H1 (cell line): Measurements from ENCODE around the gene CELF3. TPM values are rescaled to one million over a fixed set of nuclear protein-coding genes. Genes with fewer than 3 reads are reported as not detected.

ENCODE experiments used
- CTCF ChIA-PET: fragments of 300-600 bp; sonication (Branson Sonifier 250); formaldehyde crosslinking; loops from one replicate; lab custom pipeline; 2021; ENCODE audit not compliant: partially characterized antibody; lab: Charles Lee
- POLR2A ChIA-PET: fragments of 300-600 bp; sonication (Branson Sonifier 250); formaldehyde crosslinking; loops from one replicate; lab custom pipeline; 2021; ENCODE audit warnings: inconsistent platforms; ENCODE audit not compliant: partially characterized antibody; lab: Charles Lee
- DNase-seq, 2 experiments: peaks; one replicate each; pipeline versions ENCODE4 v3.0.0 to v3.0.0-alpha.2; 2010 to 2022; ENCODE audit warnings: low spot score in 2 of 2, low read depth in 1 of 2, mixed read lengths in 1 of 2
- FAIRE-seq: peaks from 2 replicates; lab custom pipeline; 2011; peaks lifted over from hg19 to GRCh38; lab: Jason Lieb, UNC
- H2AFZ ChIP-seq: 2 replicates; pipeline ENCODE4 v1.8.1; 2012; ENCODE audit warnings: low read length, inconsistent platforms
- H2AK5ac ChIP-seq: 2 replicates; pipeline ENCODE4 v1.6.1; 2013; ENCODE audit warnings: low read depth, low read length
- H2BK120ac ChIP-seq: replicated peaks from 2 replicates; pipeline ENCODE3; 2013; ENCODE audit warnings: low read depth, low read length, inconsistent platforms
- H2BK12ac ChIP-seq: 2 replicates; pipeline ENCODE4 v1.6.1; 2013; ENCODE audit warnings: low read depth, low read length
- H2BK15ac ChIP-seq: 2 replicates; pipeline ENCODE4 v1.6.1; 2013; ENCODE audit warnings: low read length
- H2BK20ac ChIP-seq: 2 replicates; pipeline ENCODE4 v1.6.1; 2013; ENCODE audit warnings: low read length
- H2BK5ac ChIP-seq: 2 replicates; pipeline ENCODE4 v1.6.1; 2013; ENCODE audit warnings: low read depth, low read length
- H3K14ac ChIP-seq: 2 replicates; pipeline ENCODE4 v1.6.1; 2013; ENCODE audit warnings: inconsistent platforms; ENCODE audit not compliant: insufficient read length
- H3K18ac ChIP-seq: 2 replicates; pipeline ENCODE4 v1.6.1; 2013; ENCODE audit warnings: low read length; ENCODE audit errors: extremely low read depth
- H3K23ac ChIP-seq: 2 replicates; pipeline ENCODE4 v1.6.1; 2013; ENCODE audit warnings: inconsistent platforms; ENCODE audit not compliant: insufficient read length
- H3K23me2 ChIP-seq: 2 replicates; pipeline ENCODE4 v1.6.1; 2013; ENCODE audit warnings: low read depth, low read length
- H3K27ac ChIP-seq: 2 replicates; pipeline ENCODE4 v1.6.1; 2011; ENCODE audit warnings: low read depth, low read length, inconsistent platforms
- H3K27me3 ChIP-seq, 4 experiments: replicated peaks in 1 of 4; 1 replicate in 1 of 4; 2 replicates in 3 of 4; pipeline versions ENCODE4 v1.6.1 to v1.8.1; 2011 to 2013; ENCODE audit warnings: low read length in 3 of 4, mild to moderate bottlenecking in 3 of 4, inconsistent platforms in 2 of 4, mixed read lengths in 2 of 4, moderate library complexity in 1 of 4; ENCODE audit not compliant: control insufficient read depth in 3 of 4, insufficient read depth in 3 of 4; ENCODE audit errors: extremely low read depth in 1 of 4
- H3K36me3 ChIP-seq, 4 experiments: 2 replicates each; pipeline versions ENCODE4 v1.6.1 to v1.8.1; 2011 to 2013; ENCODE audit warnings: mild to moderate bottlenecking in 4 of 4, low read length in 3 of 4, moderate library complexity in 2 of 4, control low read depth in 1 of 4, inconsistent platforms in 1 of 4; ENCODE audit not compliant: insufficient read depth in 4 of 4, control insufficient read depth in 2 of 4
- H3K4ac ChIP-seq: replicated peaks from 2 replicates; pipeline ENCODE3; 2013; ENCODE audit warnings: low read length, low read depth, mixed read lengths, inconsistent platforms; ENCODE audit not compliant: insufficient read length
- H3K4me1 ChIP-seq, 4 experiments: replicated peaks in 1 of 4; 1 replicate in 1 of 4; 2 replicates in 3 of 4; pipeline versions ENCODE4 v1.6.1 to v1.8.1; 2011 to 2013; ENCODE audit warnings: low read length in 3 of 4, inconsistent platforms in 2 of 4, mixed read lengths in 1 of 4; ENCODE audit not compliant: insufficient read depth in 4 of 4, control insufficient read depth in 3 of 4
- H3K4me2 ChIP-seq, 2 experiments: 2 replicates each; pipeline versions ENCODE4 v1.6.1 to v1.8.1; 2011 to 2013; ENCODE audit warnings: low read depth in 2 of 2, low read length in 2 of 2, control low read depth in 1 of 2, inconsistent platforms in 1 of 2, mild to moderate bottlenecking in 1 of 2; ENCODE audit not compliant: insufficient read depth in 1 of 2
- H3K4me3 ChIP-seq, 4 experiments: fragments of 200-600, 300-600 bp in 1 of 4; sonication (generic), shearing (Covaris generic), sonication (Bioruptor Twin) in 1 of 4; 2 replicates each; pipeline versions ENCODE4 v1.5.1 to v1.8.1; 2011 to 2016; ENCODE audit warnings: low read length in 4 of 4, low read depth in 3 of 4, control low read depth in 2 of 4, inconsistent platforms in 2 of 4, mild to moderate bottlenecking in 2 of 4, mixed read lengths in 1 of 4, moderate library complexity in 1 of 4; ENCODE audit not compliant: insufficient read depth in 2 of 4; ENCODE audit errors: extremely low read depth in 1 of 4
- H3K56ac ChIP-seq: replicated peaks from 2 replicates; pipeline ENCODE3; 2013; ENCODE audit warnings: low read depth, mild to moderate bottlenecking, mixed read lengths, low read length, inconsistent platforms; ENCODE audit not compliant: insufficient read length
- H3K79me1 ChIP-seq: 2 replicates; pipeline ENCODE4 v1.6.1; 2013; ENCODE audit warnings: low read depth, low read length, control low read depth
- H3K79me2 ChIP-seq, 2 experiments: 2 replicates each; pipeline versions ENCODE4 v1.6.1 to v1.8.1; 2012 to 2013; ENCODE audit warnings: low read length in 2 of 2, mild to moderate bottlenecking in 2 of 2, inconsistent platforms in 1 of 2; ENCODE audit not compliant: insufficient read depth in 2 of 2, control insufficient read depth in 1 of 2
- H3K9ac ChIP-seq, 4 experiments: replicated peaks in 1 of 4; 1 replicate in 1 of 4; 2 replicates in 3 of 4; pipeline versions ENCODE4 v1.6.1 to v1.8.1; 2011 to 2013; ENCODE audit warnings: low read depth in 3 of 4, low read length in 3 of 4, control low read depth in 2 of 4, mild to moderate bottlenecking in 2 of 4, moderate library complexity in 2 of 4, inconsistent platforms in 1 of 4; ENCODE audit errors: extremely low read depth in 1 of 4
- H3K9me3 ChIP-seq, 2 experiments: 2 replicates each; pipeline versions ENCODE4 v1.6.1 to v1.8.1; 2012 to 2013; ENCODE audit warnings: mild to moderate bottlenecking in 2 of 2, moderate library complexity in 2 of 2, control low read depth in 1 of 2, inconsistent platforms in 1 of 2, low read depth in 1 of 2, low read length in 1 of 2, mixed read lengths in 1 of 2; ENCODE audit not compliant: insufficient read depth in 2 of 2
- H4K20me1 ChIP-seq, 2 experiments: replicated peaks in 1 of 2; 2 replicates each; pipeline versions ENCODE3 to v1.8.1; 2011 to 2013; ENCODE audit warnings: inconsistent platforms in 2 of 2, low read length in 2 of 2, mild to moderate bottlenecking in 1 of 2; ENCODE audit not compliant: insufficient read depth in 2 of 2, control insufficient read depth in 1 of 2
- H4K5ac ChIP-seq: 2 replicates; pipeline ENCODE4 v1.6.1; 2013; ENCODE audit warnings: low read length, low read depth, mixed read lengths, inconsistent platforms; ENCODE audit not compliant: insufficient read length
- H4K8ac ChIP-seq: 2 replicates; pipeline ENCODE4 v1.8.0; 2013; ENCODE audit warnings: mild to moderate bottlenecking, moderate library complexity, low read length, inconsistent platforms; ENCODE audit not compliant: insufficient read depth; ENCODE audit errors: extremely low read depth
- H4K91ac ChIP-seq: replicated peaks from 2 replicates; pipeline ENCODE3; 2013; ENCODE audit warnings: low read length, mixed read lengths, inconsistent platforms; ENCODE audit not compliant: insufficient read length
- ASH2L ChIP-seq: fragments of 200-600, 300-600 bp; sonication (generic); IDR thresholded peaks from one replicate; pipeline ENCODE4 v1.7.1; 2017; ENCODE audit warnings: low read length
- ATF2 ChIP-seq: IDR thresholded peaks from 2 replicates; pipeline ENCODE4 v1.6.1; 2012; ENCODE audit warnings: low read length, inconsistent platforms
- PHF8 ChIP-seq: fragments of 200-600 bp; sonication (generic); conservative IDR thresholded peaks from 2 replicates; pipeline ENCODE4 v1.7.1; 2012; ENCODE audit warnings: low read depth, mild to moderate bottlenecking, inconsistent platforms, low read length, moderate library complexity
- RNF2 ChIP-seq: fragments of 200-900, 300-1000 bp; sonication (generic); IDR thresholded peaks from 2 replicates; pipeline ENCODE4 v1.7.1; 2016; ENCODE audit warnings: borderline replicate concordance, low read depth, mild to moderate bottlenecking, antibody characterized with exemption, low read length; ENCODE audit not compliant: poor library complexity, severe bottlenecking; ENCODE audit errors: missing control alignments
- SP2 ChIP-seq: IDR thresholded peaks from 2 replicates; pipeline ENCODE4 v1.6.1; 2012; ENCODE audit warnings: mild to moderate bottlenecking, low read length, inconsistent platforms
- TEAD4 ChIP-seq: IDR thresholded peaks from 2 replicates; pipeline ENCODE4 v1.6.1; 2012; ENCODE audit warnings: low read depth, low read length, inconsistent platforms, mixed read lengths
- USF2 ChIP-seq: IDR thresholded peaks from 2 replicates; pipeline ENCODE4 v1.6.1; 2011; ENCODE audit warnings: low read length, improper control_type of control experiment
- YY1 ChIP-seq: IDR thresholded peaks from 2 replicates; pipeline ENCODE4 v1.6.1; 2011; ENCODE audit warnings: low read depth, mild to moderate bottlenecking, low read length
- ZNF274 ChIP-seq: IDR thresholded peaks from 2 replicates; pipeline ENCODE4 v1.7.0; 2012; ENCODE audit warnings: low read length, borderline replicate concordance; ENCODE audit errors: extremely low read depth
- WGBS, 2 experiments: shearing (Covaris generic) in 1 of 2; methylation state at CpG; one replicate each; pipeline versions ENCODE4 v1.1.6 to v1.1.7; 2013 to 2015; ENCODE audit warnings: low lambda C conversion rate in 2 of 2, mixed read lengths in 2 of 2, inconsistent platforms in 1 of 2, low coverage in 1 of 2, missing lambda C conversion rate in 1 of 2; ENCODE audit not compliant: insufficient replicate concordance in 2 of 2, insufficient coverage in 1 of 2, insufficient read length in 1 of 2; ENCODE audit errors: extremely low coverage in 1 of 2, missing lambda C conversion rate in 1 of 2; 5-methylcytosine and 5-hydroxymethylcytosine counted together
- polyA plus RNA-seq, 7 experiments: library from polyadenylated mRNA; depleted of rRNA in 3 of 7; stranded (reverse) in 5 of 7; unstranded in 2 of 7; fragments of >200 nt in 5 of 7; fragments of 200-250 nt in 2 of 7; gene quantifications; 1 replicate in 5 of 7; 2 replicates in 1 of 7; 4 replicates in 1 of 7; pipeline versions ENCODE4 v1.2.1 to v1.2.3, GENCODE V29; 2011 to 2013; ENCODE audit warnings: missing spikeins in 2 of 7, mixed read lengths in 2 of 7
- total RNA-seq: library from RNA; stranded (reverse); fragmentation: NEBNext Ultra II Directional; extraction: Animal tissue kit (Norgen Biotek cat#: 25700); gene quantifications from 2 replicates; pipeline ENCODE4 v1.2.1, GENCODE V29; 2021

Gene CELF3
- total and polyA plus RNA-seq, 2 of the 8 experiments (the other 6 are each of a cell fraction or from before 2014, with no cell fraction given) = 0.34 to 1.2 TPM

GRCh38 chr1:151681923-151682322 is 34.7 kb downstream of the CELF3 start:
- no peak overlapping the region for H3K27ac ChIP-seq
- H2BK5ac ChIP-seq = no peak overlapping the region
- no peak overlapping the region for H3K4ac ChIP-seq
- H3K14ac ChIP-seq = no peak overlapping the region
- H2BK20ac ChIP-seq = no peak overlapping the region
- no peak overlapping the region for H4K5ac ChIP-seq
- no peak overlapping the region for H2BK120ac ChIP-seq
- no peak overlapping the region for H3K18ac ChIP-seq
- no peak overlapping the region for H2AFZ ChIP-seq
- H4K91ac ChIP-seq = no peak overlapping the region
- no peaks in the 10 kb centered on the region for H3K27me3 ChIP-seq
- WGBS, 2 experiments = 92% methylated on average over 2 of the region's 2 CpGs; no CpG with 5 or more reads in 1 of the 2 experiments
- no peak overlapping the region for H2AK5ac ChIP-seq
- H4K20me1 ChIP-seq = no peaks in the 10 kb centered on the region
- H3K9me3 ChIP-seq = no peaks in the 10 kb centered on the region
- no peak overlapping the region for H3K4me3 ChIP-seq
- FAIRE-seq = no peak
- no peak for TF ChIP-seq RNF2
- TF ChIP-seq ZNF274 = no peak
- TF ChIP-seq ATF2 = no peak
- TF ChIP-seq USF2 = no peak
- no peak for TF ChIP-seq PHF8
- TF ChIP-seq ASH2L = no peak
- no peak for TF ChIP-seq TEAD4
- TF ChIP-seq SP2 = no peak
- TF ChIP-seq YY1 = no peak
- H3K4me1 ChIP-seq = no peaks in the 10 kb centered on the region
- no peak overlapping the region for H3K9ac ChIP-seq
- H3K23ac ChIP-seq = no peak overlapping the region
- DNase-seq = no peak
- H3K4me2 ChIP-seq = no peak overlapping the region
- ChIA-PET CTCF (interaction anchor here (0.8 to 1.2 kb wide), 2 partner anchors 88 to 167 kb away, joined by 3 to 4 read pairs; no protein-coding TSS in a partner anchor), POLR2A (no interaction called here)
- no peak overlapping the region for H3K56ac ChIP-seq
- no peak overlapping the region for H2BK15ac ChIP-seq
- H3K79me2 ChIP-seq = no peaks in the 10 kb centered on the region
- peaks cover 0 to 5% (median 0%) of the 10 kb centered on the region in 4 experiments; a peak in 3 of 8 replicates for H3K36me3 ChIP-seq
- no peak overlapping the region for H2BK12ac ChIP-seq
- no peak overlapping the region for H4K8ac ChIP-seq
- no peaks in the 10 kb centered on the region for H3K23me2 ChIP-seq
- H3K79me1 ChIP-seq = no peaks in the 10 kb centered on the region
